Fibroblast of lung (primary cell): ENCODE measurements around the gene YJU2.

Source experiments
- CTCF ChIP-seq, 2 donors: IDR thresholded peaks in 1 of 2; conservative IDR thresholded peaks in 1 of 2; 1 replicate in 1 of 2; 2 replicates in 1 of 2; pipeline ENCODE4 v1.5.1; 2011 to 2012; ENCODE audit warnings: low read length in 2 of 2, control low read depth in 1 of 2, inconsistent platforms in 1 of 2, low read depth in 1 of 2, mild to moderate bottlenecking in 1 of 2
- EZH2 ChIP-seq: IDR thresholded peaks from 2 replicates; pipeline ENCODE4 v1.5.1; 2012; ENCODE audit warnings: low read length, control low read depth, mild to moderate bottlenecking; ENCODE audit errors: missing control alignments

- TF ChIP-seq CTCF (conservative IDR thresholded peaks at IDR 0.05 in 1 of 2, IDR thresholded peaks at IDR 0.05 in 1 of 2; ENCODE audit: low read depth in 1 of 2, low read length in 2 of 2) = no peak
- TF ChIP-seq EZH2 = no peak
Observed at GRCh38 chr19:4234862-4235201, 12.0 kb upstream of the YJU2 start.
